ENCODE measurements around the gene ENOX1. TPM values are rescaled to one million over a fixed set of nuclear protein-coding genes. Genes with fewer than 3 reads are reported as not detected.
"Not testable (repeated sequence)": the region's sequence is repeated elsewhere in the genome, so short reads cannot be mapped to it uniquely, and the experiment has no call there.

The ENOX1 gene
- polyA plus RNA-seq (ENCODE audit: insufficient read depth in 1 of 5, insufficient read length in 5 of 5, low replicate concordance in 1 of 5): 1 to 10 TPM; 5.4 to 8.7 (median 6.1) TPM
- long read RNA-seq, donor 1: 0 reads
- long read RNA-seq, donor 2: 0 reads
- long read RNA-seq, donor 3: 0 reads
- long read RNA-seq, donor 4: 0 reads
- long read RNA-seq, donor 5: 0 reads
- long read RNA-seq, donor 6: 0 reads
- long read RNA-seq, donor 7: 0 reads
- long read RNA-seq, donor 8: 0 reads

DNA sequence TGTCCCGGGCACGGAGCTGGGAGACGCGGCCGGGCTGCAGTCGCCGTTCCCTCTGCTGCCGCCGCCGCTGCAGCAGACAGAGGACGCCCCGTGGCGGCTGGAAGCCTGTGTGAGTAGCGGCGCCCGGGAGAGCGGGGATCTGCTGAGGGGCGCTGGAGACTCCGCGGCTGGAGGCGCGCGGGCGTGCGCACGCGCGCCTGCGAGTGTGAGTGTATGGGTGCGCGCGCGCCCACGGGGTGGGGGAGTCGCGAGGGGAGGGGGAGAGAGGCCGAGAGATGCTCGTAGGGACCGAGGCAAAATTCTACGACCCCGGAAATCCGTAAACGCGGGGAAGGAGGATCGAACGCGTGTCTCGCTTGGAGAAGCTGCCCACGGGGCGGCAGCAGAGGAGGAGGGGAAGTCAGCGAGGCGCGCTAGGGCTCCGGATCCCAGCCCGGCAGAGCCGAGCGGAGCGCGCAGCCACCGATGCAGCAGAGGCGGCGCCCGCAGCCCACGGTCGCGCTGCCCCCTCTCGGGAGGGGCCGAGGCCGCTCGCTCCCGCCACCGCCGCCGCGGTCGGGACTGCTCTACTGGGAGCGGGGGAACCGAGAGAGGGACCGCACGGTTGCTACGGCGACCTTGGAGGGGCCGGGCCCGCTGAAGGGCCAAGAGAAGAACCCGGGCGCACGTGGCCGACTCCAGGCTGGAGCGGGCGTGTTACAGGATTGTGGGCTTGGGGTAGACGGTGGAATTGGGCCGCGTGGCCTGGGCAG lies at the start of gene ENOX1:
ENOX1 (minus strand) TSS at position 207 of the 752 bp plus-strand sequence.
- peak; percentile 85 to 86 for DNase-seq

DNA sequence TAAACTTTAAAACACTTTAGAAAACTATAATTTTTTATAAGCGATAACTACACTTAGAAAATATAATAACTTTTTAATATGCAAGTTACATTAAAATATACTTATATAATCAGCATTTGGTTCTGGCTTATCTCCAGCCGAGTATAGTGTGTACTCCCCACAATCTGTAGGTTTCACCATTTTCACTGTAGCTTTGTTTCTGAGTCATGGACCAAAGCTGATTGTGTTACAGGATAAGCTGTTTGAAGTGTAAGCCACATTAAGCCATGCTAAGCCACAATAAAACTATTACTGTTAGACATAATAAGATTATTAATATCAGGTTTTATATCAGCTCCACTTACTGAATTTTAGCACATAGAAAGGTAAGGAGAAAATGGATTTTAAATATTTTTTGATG lies 48.9 kb upstream of the ENOX1 start:
- DNase-seq: no peak

DNA sequence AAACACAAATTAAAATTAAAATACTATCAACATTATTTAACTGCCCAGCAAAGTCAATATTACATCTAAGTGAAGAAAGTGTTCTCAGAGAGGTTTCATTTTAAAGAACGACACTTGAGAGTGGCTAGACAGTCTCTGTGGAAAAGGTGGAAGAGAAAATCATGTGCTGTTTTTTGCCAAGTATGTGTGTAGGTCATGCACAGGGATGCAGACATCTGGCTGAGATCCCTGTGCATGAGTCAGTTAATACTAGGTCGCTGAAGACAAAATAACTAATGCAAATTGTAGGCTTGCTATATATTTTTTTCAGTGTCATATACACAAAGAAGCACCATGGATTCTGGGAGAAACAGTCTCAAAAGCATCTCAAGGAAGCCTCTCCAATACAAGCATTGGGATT lies 44.3 kb upstream of the ENOX1 start:
- DNase-seq: no peak

DNA sequence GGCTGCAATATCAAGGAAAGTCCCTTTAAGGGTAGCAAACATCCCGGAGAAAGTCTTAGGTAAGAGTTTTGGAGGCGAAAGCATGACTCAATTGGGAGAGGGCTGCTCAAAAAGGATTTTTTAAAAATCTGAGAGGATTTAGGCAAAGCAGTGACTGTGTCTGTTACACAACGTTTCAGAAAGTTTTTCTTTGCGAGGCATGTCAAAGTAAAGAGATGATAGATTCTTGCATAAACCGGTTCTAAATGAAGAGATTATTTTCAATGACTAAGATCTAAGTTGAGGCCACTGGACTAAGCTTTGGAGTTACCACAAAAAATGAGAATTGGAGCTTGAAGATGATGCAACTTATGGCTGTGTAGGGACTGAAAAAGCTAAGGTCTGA lies 43.7 kb upstream of the ENOX1 start:
- DNase-seq: no peak

DNA sequence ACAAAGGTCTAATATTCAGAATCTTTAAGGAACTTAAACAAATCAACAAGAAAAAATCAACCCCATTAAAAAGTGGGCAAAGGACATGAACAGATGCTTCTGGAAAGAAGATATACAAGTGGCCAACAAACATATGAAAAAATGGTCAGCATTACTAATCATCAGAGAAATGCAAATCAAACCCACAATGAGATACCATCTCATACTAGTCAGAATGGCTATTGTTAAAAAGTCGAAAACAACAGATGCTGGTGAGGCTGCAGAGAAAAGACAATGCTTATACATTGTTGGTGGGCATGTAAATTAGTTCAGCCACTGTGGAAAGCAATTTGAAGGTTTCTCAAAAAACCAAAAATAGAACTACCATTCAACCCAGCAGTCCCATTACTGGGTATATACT lies 37.9 kb upstream of the ENOX1 start:
- DNase-seq: not testable (repeated sequence)

DNA sequence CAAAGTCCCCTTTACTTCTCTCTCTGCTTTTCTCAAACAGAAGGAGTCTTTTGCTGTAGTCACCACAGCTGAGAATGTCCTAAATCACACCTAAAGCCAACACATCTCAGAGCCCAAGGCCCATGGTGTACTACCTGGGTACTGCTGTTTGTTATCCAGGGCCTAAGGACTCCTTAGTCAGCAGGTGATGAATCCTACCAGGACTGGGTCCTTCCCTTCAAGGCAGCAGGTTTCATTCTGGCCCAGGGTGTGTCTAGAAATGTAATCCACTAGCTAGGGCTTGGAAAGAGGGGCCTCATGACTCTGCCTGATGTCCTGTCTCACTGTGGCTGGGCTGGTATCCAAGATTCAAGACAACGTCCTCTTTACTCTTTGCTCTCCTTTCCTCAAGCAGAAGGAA lies 36.2 kb upstream of the ENOX1 start:
- DNase-seq: no peak

DNA sequence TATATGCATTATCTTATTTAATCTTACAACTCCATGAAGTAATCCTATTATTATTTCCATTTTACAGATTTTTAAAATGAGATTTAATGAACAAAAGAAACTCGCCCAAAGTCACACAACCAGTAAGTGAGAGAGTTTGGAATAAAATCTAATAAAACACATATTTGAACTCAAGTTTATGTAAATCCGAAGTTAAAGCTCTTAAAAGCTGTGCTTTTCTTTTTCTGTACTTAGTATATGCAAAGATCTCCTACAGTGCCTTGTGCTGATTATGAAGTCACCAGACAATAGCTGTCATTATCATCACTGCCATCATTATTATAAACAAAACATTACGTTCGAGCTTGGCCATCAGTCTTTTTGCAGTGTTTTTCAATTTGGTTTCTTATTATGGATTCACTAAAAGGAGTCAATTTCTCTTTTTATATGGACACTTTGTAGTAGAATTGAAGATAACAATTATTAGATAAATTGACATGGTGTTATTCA lies 29.7 kb upstream of the ENOX1 start:
- no peak for DNase-seq

DNA sequence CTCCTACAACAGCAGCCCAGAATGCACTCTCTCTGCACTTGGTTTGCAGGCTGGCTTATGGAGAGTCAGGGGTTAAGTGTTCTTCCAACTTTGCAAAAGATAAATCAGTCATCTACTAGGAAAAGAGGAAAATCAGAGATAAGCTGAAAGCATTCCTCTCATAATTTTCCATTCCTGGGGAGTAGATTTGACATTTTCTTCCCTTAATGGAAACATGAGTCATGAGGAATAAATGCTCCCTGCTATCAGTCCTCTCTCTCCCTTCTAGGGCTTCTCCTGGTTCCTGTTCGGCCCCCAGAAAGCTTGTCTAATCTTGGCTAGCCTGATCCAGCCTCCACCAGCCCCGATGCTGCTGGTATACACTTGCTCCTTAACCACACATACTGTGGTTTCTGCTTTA lies 28.4 kb upstream of the ENOX1 start:
- no peak for DNase-seq

DNA sequence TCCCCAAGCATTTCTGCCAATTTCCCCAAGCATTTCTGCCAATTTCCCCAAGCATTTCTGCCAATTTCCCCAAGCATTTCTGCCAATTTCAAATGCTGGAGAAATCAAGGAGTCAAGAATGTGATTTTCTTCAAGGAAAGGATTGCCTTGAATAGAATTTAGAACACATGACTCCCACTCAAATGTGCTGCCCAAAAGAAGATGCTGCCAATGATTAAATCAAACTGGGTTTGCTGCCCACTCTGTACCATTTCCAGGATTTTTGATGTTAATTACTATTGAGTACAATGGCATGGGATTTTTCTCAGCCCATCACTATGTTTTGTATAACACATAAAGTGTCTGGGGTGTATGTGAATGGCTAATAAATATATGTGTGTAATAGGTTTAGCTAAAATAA lies 21.9 kb upstream of the ENOX1 start:
- no peak for DNase-seq

DNA sequence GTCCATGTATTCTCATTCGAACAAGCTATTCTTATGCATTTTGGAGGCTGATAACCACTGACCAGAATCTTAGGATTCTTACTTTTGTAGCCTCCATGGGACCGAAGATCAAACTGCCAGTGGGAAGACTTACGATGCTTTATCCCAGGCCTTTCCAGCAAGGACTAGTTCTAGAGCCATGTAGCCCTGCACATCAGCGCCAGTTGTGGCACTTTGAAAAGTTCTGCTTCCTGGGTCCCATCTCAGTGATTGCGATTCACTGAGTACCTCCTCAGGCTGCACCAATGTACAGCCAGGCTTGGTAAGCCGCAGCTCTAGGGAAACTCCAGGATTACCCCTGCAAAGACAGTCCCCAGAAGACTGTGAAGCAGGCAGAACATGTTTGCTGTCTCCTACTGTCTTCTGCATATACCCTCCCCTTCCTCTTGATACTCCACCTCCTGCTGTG lies 18.9 kb upstream of the ENOX1 start:
- no peak for DNase-seq

DNA sequence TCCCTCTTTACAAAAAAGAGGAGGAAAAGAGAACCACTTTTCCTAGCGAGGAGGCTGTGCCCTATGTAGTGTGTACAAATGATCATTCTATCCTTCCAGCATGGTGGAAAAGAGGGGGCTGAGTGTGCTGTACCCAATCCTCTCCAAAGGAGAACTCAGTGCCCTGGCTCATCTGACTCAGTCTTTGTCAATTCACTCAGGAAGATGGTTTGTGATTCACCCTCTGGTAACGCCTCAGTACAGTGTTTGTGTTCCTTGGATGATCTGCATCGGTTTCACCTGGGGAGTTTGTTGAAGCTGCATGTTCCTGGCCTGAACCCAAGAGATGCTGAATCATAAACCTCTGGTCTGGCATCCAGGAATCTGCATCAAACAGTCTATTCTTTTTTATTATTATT lies 18.3 kb upstream of the ENOX1 start:
- no peak for DNase-seq

DNA sequence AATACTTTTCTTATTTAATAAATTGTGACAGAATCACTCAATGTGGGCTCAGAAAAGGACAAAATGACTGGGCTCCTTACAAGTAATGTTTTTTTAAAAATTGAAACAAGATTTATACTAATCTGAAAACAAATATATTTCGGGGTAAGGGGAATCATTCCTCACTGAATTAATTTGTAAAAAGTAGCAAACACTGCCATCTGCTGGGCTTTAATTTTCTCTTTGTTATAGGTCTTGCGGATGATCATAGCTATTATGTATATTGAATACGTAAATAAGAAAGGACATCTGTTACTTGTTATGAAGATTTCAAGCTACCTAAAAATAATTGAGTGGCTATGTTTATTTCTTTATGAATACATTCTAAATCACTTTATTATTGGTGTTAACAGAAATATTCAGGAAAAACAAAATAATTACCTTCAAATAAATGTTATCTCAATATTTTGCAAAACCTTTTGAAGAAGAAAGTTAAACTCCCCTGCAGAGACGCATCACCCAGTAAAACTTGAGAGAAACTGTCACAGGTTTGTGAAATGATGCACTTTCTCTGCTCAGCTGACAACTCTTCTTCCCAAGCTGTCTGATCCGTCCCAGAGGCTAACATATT lies 17.8 kb upstream of the ENOX1 start:
- peak; percentile 42 to 66 for DNase-seq

DNA sequence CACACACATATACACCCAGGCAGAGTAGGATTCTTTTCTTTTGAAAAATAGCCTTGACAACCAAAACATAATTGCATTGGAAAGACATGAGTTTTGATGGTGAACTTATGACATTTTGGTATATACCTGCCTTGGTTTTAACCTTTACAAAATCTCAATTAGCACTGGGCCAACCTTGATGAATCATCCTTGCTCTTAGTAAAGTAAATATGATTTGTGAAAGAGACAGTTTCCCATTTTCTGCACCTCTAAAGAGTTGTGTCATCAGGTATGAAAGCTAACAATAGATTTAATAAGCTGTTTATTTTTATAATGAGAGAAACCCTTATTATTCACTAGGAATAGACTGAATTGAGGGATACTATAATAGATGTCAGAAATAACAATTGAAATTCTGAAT lies 15.7 kb upstream of the ENOX1 start:
- DNase-seq: no peak

DNA sequence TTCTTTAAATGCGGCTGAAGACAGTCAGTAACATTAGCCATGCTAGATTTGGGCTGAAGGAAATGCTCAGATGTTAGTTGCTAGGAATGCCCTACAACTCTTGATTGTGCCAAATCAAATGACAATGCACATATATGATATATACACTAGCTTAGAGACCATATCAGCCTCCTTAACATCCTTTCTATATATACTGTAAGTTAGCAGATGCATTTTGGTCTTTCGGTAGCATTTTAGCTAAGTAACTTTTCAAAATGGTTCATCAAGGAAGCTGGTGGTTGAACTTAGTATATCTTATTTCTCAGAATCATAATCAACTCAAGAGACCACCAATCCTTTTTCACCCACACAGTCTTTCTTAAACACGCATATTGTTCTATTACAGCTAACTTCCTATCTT lies 14.1 kb upstream of the ENOX1 start:
- no peak for DNase-seq

DNA sequence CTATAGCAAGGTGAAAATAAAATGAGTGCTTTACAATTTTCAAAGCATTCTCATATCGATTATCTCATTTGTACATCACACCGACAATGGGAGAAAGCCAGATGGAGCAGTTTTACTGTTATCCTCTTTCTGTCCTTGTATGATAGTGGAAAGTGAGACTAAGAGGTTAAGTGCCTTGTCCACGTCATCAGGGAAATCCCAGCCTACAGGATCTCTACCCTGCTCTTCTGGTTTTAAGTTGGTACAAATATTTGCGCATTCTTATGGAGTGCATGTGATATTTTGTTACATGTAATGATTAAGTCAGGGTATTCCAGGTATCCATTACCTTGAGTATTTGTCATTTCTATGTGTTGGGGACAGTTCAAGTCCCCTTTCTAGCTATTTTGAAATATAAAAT lies 12.4 kb upstream of the ENOX1 start:
- DNase-seq: no peak

DNA sequence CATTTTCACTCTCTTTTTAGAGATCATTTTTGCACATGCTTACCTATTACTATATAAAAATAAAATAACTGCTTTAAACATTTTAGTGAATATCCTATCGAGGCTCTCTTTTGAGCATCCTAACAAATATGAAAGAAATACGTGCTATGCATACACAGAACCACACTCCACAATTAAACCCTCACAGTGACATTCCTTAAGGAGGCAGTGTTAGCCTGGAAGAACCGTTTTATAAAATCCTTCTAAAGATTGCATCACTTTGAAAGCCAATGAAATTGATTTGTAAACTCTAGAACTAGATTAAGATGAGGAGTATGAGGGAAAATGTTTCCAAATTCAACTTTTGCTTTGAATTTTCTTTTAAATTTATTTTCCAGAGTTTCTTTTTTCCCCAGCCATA lies 11.1 kb upstream of the ENOX1 start:
- DNase-seq: no peak

DNA sequence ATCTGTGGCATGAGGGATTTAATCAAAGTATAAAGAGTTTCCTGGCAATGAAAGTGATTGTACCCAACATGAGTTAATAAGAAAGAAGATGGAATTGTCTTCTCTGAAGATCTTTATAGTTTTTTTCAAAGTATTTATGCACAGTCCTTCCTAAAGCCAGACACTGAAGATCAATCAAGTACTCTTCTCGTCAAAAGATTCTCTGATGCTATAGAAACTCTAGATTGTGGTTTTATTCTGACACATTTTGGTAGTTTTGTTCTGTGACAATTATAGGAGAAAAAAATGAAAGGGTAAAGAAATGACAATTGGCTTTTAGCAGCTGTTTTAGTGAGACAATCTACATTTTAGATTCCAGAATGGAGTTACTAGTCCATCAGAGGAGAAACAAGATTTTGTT lies 10.4 kb upstream of the ENOX1 start:
- no peak for DNase-seq

DNA sequence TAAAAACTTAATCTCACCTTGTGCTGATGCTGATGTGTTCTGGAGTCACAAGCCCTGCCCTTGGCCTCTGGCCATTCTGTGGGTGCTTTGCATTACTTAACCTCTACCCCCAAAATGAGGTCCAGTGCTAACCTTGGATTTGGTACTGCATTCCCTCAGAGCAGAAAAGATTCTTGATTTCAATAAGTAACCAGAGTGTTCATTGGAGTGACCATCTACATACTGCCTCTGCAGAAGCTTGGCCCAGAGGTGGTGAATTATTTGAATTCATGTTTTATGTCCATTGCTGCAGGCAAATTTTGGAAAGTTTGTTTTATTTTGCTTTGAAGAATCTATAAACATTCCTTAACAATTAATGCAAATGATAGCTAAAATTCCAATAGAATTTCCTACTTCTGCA lies 7.6 kb upstream of the ENOX1 start:
- DNase-seq: no peak

DNA sequence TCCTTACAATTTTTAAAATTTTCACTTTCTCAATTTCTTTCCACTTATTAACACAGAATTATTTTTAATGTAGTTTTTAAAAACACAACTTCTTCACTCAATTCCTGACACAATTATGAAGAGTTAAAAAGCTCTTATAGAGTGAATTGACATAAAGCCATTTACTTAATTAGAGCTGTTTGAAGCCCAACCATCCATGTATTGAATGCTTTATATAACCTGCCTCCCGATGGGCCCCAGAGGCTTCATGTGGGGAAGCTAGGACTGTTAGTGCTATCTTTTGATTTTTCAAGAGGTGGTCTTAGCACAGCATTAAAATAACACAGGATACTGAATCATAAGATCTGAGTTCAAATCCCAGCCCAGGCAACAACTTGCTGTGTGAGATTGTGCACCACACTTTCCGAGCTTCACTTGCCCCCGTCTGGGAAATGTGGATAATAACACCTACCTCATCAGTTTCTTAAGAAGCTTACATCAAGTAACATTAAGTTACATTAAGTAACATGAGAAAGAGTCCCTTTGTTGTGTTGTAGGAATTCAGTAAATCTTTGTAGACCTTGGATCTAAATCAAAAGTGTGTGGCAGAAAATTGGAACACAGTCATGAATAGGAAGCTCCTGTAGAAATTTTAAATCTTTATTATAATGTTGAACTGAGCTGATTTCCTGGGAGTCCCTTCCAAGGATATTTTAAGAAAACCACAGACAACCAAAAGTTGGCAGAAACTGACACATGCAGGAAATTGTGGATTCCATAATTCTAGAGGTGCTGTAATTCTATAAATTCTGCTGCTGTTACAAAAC lies 5.5 kb upstream of the ENOX1 start:
- DNase-seq: no peak

DNA sequence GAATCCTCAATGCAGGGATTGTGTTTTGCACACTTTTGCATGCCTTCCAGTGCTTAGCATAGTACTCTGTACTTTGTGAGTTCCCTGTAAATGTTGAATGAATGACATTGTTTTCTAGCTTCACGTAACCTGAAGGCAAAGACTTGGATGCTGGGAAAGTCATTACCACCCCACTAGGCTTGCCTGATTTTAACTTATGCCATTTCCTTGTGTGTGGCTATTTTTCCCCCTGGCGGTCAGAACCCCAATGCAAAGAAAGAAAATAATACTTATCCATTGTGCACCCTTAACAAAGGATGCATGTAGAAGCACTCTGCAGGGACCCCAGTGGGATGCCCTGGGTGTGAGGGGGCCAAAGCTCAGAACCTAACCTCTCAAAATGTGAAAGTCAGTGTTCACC lies 1.2 kb upstream of the ENOX1 start:
- peak in 1 of 2 donors; percentile 42 for DNase-seq

DNA sequence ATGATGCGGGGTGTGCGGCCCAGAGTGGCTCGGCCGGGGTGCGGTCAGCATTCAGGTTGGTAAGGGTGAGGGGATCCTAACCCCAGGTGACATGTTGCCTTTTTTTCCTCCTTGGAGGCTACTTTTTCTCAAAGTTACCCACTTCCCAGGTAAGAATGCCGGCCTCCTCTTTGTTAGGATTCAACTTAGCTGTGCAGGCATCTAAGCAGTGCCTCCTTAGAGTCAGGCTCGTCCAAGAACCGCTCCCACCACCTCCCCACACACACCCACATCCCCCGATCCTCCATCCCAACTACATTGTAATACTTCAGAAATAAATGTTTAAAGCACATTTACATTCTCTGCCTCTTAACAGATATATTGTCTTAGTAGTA lies 733 bp upstream of the ENOX1 start:
- DNase-seq: no peak

DNA sequence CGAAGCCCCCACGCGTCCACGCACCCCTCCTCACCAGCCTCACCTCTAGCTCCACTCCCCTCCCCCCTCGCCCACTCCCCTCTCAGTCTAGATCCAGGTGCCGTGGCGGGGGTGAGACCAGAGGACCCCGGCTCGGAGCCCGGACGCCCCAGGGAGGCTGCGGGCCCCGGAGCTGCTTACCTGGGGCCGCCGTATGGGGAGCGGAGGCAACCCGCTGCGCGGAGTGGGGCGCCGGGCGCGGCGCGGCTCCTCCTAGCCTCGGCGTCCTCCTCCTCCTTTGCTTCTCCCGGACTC lies 353 bp downstream of the ENOX1 start:
- DNase-seq: no peak

All from right lung (tissue), 10 donors.